HG02981 (cell line): Measurements from ENCODE around the gene TPP1.

Experiments used
- ATAC-seq: cut with Tn5 transposase; IDR thresholded peaks from one replicate; pipeline ENCODE4 v1.9.1; 2021; ENCODE audit warnings: mild to moderate bottlenecking, moderate library complexity; ENCODE audit not compliant: unreplicated experiment

The TPP1 gene

DNA sequence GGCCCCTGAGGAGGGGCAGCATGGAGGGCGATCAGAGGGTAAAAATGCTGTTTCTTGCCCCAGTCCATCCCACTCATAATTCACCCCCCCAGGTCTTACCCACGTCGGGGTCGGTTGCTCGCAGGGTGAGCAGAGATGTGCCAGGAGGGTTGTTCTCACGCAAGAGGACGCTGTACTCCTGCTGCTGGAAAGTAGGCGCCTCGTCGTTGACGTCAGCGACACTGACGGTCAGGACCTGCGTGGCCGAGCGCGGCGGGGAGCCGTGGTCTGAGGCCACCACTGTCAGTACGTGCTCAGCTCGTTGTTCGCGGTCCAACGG lies 10.3 kb upstream of the TPP1 start:
- no peak for ATAC-seq

- no peak for ATAC-seq
These were observed 9.3 kb upstream of the TPP1 start for GRCh38 chr11:6628526-6628925.

DNA sequence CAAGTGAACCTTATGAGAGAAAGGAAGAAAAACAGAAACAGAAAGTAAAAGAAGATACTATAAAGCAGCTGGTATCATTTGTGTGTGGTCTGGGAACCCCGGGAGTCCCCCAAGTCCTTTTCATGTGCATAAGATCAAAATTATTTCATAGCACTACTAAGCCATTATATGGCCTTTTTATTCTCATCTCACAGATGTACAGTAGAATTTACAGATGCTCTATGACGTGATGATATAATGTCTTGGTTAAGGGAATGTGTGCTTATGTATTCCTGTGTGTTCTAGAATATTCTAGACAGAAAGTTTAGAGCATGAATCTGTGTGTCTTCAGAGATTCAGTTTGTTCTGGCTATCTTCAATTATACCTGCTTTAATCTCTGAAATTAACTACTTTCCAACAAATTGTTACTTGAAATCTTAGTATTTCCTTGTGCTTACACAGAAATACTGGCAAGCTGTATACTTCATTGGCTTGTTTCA lies 8.6 kb upstream of the TPP1 start:
- ATAC-seq = peak; percentile 76

DNA sequence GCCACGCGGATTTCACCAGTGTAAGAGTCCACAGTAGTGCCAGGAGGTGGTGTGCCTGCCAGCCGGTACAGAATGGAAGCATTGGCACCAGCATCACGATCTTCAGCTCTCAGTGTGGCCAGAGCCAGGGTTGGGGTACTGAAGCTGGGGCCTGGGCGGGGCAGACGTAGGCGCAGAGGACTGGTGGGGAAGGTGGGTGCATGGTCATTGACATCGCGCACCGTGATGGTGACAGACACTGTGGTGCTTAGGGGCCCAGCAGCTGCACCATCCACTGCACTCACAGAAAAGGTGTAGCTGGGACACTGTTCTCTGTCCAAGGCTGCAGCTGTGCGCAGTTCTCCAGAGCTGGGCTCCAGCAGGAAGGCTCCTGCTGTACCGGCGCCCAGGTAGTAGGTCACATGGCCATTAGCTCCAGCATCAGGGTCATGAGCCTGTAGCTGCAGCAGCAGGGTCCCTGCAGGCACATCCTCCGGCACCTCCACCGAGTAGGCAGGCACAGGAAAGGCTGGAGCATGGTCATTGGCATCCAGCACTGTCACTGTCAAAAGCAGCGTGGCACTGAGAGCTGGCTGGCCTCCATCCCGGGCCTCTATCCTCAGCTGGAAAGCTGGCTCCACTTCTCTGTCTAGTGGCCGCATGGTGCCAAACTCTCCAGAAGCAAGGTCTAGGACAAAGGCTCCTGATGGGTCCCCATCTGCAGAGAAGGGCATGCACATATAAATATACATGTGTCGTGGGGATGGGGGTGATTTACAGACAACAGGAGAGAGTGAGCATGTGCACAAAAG lies 7.9 kb upstream of the TPP1 start:
- ATAC-seq = no peak

- no peak for ATAC-seq
These were observed 6.7 kb upstream of the TPP1 start for GRCh38 chr11:6625832-6626420.

DNA sequence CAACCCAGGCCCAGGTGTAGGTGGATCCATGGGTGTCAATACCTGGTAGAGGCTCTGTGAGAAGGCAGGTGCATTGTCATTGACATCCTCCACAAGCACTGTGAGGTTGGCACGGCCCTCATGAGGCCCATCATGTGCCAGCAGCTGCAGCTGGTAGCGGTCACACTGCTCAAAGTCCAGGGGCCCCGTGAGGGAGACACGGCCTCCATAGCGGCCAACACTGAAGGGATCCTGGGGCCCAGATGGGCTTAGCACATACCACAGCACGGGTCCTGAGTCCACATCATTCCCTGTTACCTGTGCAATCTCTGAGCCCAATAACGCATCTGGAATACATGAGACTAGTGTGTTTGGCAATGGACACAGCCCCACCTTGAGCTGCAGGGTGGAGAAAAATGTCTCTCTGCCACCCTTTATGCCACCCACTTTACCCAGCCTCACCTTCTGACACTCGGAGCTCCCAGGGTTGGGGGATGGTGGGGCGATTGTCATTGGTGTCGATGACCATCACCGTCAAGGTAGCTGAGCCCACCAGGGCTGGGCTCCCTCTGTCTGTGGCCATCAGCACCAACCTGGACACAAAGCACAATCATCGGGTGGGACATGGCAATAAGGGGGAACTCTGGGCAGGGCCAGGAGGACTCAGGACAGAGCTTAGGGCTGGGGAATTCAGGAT lies 6.1 kb upstream of the TPP1 start:
- ATAC-seq = no peak

GRCh38 chr11:6623391-6624363 lies 4.5 kb upstream of the TPP1 start:
- ATAC-seq = no peak

- no peak for ATAC-seq
These were observed 3.3 kb upstream of the TPP1 start for GRCh38 chr11:6622261-6623171.

DNA sequence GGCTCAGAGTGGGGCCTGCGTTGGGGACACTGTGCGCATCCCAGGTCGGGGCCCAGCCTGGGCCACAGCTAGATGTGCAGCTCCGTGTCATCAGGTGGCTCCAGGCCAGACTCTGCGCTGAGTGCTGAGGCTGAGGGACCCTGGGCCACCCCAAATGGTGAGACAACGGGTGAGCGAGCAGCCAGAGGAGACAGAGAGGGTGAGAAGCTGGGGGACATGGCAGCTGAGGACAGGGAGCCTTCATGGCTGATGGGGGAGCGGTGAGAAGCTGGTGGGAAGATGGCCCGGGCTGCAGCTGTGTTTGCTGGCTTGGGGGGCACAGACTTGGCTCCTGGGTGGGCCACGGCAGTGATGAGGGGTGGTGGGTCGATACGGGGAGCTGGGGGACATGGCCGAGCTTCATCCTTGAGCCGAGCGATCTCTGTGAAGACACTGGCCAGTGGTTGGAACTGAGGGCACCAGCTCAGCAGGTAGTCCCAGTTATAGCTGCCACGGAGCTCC lies 2.5 kb upstream of the TPP1 start:
- no peak for ATAC-seq

DNA sequence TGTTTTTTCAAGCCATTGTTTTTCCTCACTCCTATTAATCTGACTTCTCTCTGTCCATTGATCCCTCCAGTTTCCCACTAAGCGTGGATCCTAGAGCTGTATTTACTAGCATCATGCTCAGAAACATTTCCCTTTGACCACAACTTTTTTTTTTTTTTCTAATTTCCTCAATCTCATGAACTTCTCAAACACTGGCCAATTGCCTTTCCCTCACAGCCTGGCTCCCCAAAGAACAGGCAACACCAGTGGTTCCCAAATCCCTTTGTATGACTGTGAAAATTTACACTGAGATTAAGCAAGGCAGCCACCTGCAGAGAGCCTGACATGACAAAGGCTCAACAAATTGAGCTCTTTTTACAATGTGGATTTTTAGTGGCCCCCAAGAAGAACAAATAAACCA lies 1.4 kb upstream of the TPP1 start:
- ATAC-seq = no peak

DNA sequence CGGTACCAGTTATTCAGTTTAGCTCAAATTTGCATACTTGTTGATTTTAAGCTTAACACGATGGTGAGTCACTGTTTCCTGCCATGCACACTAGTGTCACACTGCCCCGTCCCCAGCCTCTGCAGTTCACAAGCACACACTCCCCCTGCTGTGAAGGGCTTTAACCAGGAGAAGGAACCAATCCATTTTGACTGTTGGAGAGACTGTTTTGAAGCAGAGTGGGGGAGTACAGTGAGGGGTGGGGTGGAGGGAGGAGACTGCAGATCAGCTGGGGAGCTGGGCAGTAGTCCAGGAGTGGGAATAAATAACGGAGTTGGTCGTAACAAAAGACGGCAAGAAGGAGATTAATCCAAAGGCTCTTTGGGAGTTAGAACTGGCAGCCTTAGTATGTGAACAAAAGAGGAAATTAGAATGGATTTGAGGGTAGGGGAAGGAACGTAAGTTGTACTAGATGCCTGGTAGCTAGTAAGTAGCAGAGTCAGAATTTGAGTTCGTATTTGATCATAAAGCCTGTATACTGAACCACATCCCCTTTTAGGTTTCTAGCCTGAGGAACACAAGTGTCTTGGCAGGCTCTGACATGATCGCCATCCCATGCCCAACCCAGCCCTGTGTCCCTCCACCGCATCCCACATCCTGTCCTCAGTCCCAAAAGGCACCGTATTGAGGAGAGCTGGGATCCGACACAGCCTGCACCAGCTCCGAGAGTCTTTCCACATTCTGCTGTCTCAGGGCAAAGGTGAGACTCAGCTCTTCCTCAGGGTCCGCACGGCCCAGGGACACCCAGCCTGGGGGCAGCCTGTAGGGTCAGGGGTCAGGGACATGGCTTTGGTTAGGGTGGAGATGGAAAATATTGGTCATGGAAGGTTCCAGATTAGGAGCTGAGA lies 862 bp downstream of the TPP1 start:
- no peak for ATAC-seq

DNA sequence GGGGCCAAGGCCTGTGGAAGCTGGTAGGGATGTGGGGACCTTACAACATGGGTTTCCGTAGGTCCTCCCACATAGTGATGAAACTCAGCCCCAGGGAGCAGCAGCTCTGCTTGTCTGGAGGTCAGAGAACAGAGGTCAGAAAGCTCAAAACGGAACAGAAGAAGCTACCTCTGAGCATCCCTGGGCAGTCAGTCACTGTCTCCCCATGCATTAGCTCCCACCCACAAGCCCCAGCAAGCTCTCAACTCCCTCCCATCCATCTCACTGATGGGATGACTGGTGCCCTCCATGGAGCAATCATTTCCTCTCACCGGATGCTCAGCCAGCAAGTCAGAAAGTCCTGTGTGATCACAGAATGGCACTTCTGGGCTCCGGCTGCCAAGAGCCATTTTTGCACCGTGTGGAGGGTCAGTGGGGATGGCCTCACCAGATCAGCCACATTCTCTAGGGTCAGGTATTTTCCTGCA lies 1.9 kb downstream of the TPP1 start:
- no peak for ATAC-seq

GRCh38 chr11:6616596-6617250 lies 2.5 kb downstream of the TPP1 start:
- ATAC-seq = no peak

GRCh38 chr11:6615882-6616585 lies 3.2 kb downstream of the TPP1 start:
- no peak for ATAC-seq

DNA sequence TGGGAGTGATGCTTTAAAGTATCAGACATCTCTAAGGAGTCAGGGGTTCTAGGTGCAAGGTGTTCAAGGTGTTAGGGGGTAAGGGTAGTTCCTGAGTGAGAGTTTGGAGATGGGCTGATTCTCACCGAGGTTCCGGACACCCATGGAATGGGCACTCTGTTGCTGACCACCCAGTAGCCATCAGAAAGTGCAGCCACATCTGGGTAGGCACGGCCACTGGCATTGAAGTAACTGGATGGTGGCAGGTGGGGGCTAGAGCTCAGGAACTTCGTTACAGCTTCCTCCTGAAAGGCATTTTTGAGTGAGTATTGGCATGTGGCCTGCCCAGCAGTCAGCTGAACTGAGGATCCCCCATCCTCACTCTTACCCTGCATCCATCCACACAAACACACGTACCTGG lies 4.2 kb downstream of the TPP1 start:
- ATAC-seq = no peak

DNA sequence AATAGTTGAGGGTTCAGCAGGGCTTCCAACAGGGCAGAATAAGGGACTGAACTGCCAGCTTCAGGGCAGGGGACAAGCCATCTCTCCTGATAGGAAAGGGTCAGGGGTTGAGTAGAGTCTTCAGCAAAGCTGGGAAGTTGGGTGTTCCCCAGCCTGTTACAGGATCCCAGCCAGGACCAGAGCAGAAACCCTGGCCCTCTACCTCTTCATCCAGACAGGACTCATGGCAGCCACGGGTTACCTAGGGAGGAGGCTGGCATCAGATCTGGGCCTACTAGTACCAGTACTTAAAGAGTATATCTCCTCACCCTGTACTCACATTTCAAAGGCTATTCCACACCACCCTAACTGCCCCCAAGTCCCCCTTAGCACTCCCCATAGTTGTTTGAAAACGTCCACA lies 4.8 kb downstream of the TPP1 start:
- ATAC-seq = no peak

DNA sequence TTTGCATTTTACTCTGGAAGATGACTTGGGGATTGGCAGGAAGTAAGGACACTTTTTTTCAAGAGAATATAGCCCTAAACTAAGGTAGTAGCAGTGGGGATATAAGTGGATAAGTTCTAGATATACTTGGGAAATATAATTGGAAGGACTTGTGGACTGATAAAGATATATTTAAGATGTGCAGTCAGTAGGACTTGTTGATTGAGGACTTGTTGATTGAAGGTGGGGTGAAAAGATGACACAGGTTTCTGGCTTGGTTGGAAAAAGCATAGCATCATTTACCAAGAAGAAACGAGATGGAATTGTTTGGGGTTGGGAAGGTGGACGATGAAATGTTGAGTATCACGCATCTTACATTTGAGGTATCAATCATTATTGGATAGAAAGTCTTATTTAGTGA lies 5.7 kb downstream of the TPP1 start:
- ATAC-seq = no peak
